Uterus (tissue), 2 donors: ENCODE data around the gene DNA2.

Experiments
- CTCF ChIP-seq, 4 experiments: fragments of 200-600 bp in 2 of 4; fragments of 450-650 bp in 2 of 4; sonication (generic) in 2 of 4; IDR thresholded peaks; one replicate each; pipeline ENCODE4 v1.5.1; 2016 to 2019; ENCODE audit warnings: antibody characterized with exemption in 4 of 4, mild to moderate bottlenecking in 2 of 4, moderate library complexity in 1 of 4
- POLR2A ChIP-seq, 2 donors: fragments of 450-650 bp; IDR thresholded peaks; one replicate each; pipeline ENCODE4 v1.6.1; 2016; ENCODE audit warnings: antibody characterized with exemption in 2 of 2, mild to moderate bottlenecking in 1 of 2, moderate library complexity in 1 of 2

DNA sequence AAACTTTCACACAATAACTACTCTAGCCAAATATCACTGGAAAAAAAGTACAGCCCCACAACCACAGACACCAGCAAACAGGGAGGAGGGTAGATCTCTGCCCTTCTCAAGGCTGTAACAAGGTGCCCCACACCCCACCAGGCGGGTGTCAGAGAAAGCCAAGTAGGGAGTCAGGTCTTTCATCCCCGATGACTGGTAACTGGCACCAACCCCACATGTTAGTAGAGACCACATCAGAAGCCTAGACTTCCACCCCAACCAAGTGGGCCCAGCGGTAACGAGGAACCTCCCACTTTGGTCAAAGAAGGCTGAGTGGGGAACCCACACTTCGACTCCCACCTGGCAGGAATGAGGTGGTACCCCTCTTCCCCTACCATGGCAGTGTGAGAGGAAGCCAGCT lies 48.3 kb downstream of the DNA2 start:
- TF ChIP-seq CTCF (IDR thresholded peaks at IDR 0.05) (no peak), POLR2A (IDR thresholded peaks at IDR 0.05) (no peak)
